GM18870 (cell line): ENCODE measurements around the gene DCLK1.

Experiments used
- ATAC-seq: cut with Tn5 transposase; IDR thresholded peaks from one replicate; pipeline ENCODE4 v1.9.1; 2021; ENCODE audit warnings: moderate library complexity; ENCODE audit not compliant: unreplicated experiment

The DCLK1 gene

DNA sequence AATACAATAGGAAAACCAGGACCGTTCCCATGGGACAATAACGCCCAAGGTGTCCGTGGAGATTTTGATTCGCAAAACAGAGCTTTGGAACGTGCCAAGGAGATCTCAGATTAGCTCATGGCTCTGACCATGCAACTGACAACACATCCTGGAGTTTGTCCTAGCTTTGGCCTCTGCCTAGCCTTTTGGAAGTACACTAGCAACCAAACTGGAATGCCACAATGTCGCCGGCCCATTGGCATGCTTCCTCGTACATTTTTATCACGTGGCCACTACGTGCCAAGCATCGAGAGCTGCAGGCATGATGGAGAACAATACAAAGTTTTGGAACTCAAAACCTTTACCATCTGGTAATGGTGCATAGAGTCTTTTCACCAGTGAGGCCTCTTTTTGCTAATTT, 256.5 kb downstream of the DCLK1 start:
- no peak for ATAC-seq

DNA sequence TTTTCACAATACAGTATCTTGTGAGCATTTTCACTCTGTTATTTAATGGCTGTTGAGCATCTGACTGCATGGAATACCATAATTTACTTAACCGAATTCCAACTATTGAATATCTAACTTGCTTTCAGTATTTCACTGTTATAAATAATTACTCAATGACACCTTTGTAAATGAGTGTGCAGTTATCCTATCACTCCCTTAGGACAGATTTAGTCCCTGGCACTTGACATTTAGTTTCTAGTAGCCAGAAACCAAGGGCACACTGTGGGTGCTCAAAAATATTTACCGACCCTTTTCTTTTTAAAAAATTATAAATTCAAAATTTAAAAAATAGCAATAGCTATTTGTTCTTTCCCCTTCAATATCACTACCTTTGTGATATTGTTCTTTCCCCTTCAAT, 258.8 kb downstream of the DCLK1 start:
- no peak for ATAC-seq

DNA sequence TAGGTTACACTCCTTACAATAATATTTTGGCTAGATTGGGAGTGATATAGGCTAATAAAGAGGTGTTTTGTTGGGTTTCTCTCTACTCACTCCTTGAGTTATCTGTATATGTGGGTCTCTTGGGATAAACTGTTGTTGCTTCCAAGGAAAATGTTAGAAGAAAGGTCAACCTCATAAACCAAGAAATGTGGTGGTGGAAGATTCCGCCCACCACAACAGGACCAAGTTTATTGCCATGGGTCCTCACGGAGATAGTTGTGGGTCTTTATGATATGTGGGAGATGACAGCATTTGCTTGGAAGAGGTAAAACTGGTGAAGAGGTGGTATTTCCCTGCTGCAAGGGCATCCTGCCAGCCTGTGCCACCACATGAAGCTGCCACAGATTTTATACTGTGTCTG, 259.6 kb downstream of the DCLK1 start:
- ATAC-seq: no peak

DNA sequence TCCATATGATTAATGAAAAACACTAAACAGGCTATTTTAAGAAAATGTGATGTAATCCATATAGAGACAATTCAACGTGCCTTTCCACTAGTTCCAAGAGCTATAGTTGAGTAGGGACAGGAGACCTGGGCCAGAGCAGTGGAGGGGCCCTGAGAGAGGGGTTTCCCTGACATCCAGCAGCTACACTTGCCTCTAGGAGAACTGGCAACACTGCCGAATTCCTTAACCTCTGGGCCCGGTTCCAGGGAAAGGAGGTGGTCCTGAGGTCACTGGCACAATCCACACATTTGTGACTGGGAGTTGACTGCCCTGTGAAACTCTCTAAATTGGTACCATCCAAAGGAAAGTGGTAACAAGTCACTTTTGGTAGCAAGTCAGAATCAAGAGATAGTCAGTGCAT, 264.4 kb downstream of the DCLK1 start:
- no peak for ATAC-seq

DNA sequence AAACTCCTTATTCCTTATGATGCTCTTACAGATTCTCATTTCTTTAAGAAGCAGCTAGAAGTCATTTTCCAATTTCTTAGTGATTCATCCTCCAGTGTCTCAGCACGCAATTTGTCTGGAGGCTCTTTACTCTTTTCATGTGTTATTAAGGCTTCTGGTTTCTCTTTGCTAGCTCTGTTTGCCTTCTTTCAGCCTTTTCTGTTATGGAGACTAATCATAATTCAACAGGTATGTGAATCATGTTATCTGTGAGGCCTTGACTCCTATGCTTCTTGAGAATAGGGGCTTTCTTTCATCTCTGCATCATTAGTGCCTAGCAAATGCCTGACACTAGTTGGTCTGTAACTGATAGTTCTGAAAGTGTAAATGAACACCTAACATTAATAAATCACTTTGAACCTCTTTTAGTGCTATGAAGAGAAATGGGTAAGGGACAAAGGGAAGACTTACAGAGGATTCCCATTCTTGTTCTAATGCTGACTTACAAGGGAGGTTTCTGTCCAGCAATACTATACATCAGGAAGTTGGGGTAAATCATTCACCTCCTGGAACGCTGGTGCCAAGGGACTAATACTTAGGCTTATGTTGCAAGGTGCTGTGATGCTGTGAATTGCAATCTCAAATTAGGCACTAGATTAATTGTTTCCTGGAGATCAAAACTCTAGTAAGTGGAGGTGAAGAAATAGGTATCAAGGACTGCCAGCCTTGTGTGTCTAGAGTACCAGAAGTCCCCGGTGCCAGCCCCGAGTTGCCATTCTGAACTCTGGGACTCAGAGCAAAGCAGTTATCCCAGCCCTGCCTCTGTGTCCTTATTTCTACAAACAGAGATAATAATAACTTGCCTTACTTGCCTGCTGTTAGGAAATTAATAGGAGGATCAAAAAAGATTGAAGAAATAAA, 265.6 kb downstream of the DCLK1 start:
- no peak for ATAC-seq

DNA sequence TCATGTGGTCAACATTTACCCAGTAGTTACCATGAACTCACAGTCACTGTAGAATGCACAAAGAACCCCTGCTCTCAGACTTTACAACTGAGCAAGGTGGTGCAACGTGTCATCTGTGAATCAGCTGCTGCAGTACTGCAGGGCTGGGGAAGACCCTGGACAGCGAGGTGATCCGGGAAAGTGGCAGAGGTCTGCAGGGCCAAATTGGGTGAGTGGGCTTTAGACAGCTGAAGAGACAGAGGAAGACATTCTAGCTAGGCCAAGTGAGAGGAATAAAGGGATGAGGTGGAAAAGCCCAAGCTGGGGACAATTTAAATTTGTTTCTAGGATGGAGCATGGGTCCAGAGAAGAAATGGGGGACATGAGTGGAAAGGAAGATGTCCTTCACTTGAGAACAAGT, 270.5 kb downstream of the DCLK1 start:
- no peak for ATAC-seq

DNA sequence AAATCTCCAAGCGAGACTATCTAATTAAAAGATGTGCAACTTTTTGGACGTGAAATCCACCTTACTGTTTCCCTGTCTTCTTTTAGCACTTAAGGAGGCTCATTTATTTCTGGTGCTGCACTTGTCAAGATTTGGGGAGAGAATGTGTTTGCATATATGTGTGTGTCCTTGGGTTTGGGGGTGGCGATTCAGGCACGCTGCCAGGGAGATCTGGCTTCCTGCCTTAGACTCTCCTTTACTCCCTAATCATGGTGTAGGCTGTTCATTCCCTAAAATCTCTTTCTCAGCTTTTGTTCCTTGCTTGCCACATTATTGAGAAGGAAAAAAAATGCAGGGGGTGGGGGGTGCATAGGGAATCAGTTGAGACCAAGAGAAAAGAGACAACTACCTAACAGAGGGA, 271.2 kb downstream of the DCLK1 start:
- no peak for ATAC-seq

DNA sequence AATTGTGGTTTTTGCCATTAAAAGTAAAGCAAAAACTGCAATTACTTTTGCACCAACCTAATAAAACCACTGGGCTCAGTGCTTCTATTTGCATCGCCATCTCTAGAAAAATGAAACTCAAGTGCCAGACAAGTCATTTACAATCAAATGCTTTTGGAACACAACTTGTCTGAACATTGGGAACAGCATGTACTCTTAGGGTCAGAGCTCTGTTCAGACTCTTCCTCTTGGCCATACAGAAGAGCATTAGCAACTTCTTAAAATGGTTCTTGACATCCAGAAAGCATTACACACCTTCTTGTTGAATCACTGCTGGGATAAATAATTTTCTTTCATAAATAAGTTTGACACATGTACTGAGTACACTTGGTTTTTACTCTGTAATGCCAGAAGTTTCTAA, 272.5 kb downstream of the DCLK1 start:
- ATAC-seq: no peak

DNA sequence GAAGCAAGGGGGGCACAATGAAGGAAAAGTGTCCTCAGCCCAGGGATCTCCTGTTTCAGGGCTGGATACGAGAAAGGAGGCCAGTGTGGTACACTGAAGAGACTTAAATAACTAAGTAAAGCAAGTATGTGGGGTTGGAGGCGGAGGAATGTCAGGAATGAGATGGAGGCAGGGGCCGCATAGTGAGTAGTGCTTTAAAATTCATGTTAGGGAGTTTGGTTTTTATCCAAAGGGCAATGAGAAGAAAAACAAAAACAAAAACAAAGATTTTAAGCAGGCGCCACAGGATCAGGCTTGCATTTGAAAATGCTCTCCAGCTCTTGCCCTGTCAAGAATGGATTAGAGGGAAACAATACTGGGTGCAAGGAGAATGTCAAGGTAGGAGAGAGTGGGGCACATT, 273.4 kb downstream of the DCLK1 start:
- no peak for ATAC-seq

DNA sequence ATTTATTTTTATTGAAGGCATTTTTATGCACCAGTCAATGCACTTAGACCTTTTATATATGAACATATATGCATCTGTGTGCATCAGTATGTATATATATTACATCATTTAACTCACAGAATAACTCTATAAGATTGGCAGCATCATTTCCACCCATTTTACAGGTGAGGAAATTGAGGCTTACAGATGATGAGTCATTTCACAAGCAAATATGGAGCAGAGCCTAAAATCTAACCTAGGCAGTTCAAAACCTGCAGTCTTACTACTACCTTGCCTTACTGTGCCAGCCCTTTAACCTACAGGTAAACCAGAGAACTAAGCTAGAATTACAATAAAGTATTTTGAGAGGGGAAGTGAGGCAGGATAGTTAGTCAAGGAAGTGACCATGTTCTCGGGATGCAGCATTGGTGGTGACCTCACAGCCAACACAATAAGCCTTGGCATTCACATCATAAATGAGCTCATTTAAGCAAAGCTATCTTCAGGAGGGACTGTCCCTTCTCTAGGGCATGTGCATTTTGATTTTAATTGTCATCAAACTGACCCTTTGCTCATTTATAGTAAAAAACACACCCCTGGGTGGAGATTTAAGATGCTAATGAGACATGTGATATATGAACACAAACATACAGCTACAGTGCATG, 274.3 kb downstream of the DCLK1 start:
- ATAC-seq: no peak

DNA sequence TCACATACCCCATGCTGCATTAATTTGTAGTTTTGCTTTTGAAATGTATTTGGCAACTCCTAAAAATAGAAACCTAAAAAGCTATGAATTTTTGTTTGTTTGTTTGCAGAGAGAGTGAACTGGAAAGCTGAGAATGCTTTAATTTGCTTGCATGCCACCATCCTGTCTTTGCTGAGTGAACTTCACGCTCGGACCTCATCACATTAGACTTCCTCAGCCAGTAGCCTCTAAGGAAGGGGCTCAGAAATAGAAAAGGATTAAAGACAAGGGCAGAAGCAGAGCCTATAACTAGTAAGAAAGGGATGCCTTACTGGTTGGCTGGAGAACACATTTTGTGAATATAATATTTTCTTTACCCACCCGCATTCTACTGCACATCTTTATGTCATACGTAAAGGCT, 275.1 kb downstream of the DCLK1 start:
- no peak for ATAC-seq

DNA sequence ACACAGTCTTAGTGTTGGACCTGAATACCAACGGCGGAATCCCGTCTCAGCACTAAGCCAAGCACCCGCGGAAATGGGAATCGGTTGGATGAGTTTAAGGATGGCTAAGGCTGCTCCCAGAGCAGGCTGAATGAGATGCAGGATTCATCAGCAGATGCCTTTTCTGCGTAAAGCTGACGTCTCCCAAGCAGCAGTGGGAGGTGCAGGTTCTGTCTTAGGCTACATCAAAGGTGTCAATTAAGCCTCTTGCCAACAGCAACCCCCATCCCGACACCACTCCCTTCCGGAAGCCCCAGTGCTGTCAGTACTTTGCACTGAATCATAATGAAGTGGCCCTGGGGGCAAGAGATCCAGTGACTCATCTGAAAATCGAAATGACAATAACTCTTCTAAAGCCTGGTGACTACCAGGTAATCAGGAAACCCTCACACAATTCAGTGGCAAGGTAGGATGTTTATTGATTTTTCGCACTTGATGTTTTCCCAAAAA, 275.6 kb downstream of the DCLK1 start:
- ATAC-seq: no peak

DNA sequence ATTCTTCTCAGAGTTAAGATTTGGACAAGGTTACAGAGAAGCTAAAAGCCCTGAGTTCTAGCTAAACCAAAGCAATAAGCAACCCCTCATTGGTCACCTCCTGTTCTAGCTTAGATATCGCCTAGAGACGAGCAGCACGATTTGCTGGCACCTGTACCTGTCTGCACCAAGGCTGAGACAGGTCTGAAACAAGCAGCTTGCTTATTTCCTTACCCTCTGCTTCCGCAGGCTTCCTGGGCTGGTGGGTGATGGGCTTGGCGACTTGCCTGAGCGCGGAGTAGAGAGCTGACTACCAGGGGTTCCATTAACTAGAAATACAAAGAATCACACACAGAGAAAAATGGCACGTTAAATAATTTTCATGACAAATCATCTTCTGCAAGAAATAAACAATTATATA, 276.9 kb downstream of the DCLK1 start:
- no peak for ATAC-seq

DNA sequence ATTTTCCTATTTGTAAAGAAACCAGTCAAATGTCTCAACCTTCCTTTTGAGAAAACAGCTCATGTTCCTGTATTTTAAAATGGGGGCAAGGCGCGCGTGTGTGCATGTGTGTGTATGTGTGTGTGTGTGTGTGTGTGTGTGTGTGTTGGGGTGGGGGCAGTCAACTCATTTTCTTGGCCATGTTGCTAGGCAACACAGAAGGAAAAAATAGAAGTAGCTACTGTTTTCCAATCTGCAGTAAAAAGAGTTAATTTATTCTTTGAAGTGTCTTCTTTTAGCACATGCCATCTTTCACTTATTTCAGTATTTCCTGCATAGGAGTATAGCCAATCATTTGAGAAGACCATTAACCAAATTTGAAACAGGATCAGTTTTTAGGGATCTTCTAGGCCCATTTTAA, 279.3 kb downstream of the DCLK1 start:
- no peak for ATAC-seq

DNA sequence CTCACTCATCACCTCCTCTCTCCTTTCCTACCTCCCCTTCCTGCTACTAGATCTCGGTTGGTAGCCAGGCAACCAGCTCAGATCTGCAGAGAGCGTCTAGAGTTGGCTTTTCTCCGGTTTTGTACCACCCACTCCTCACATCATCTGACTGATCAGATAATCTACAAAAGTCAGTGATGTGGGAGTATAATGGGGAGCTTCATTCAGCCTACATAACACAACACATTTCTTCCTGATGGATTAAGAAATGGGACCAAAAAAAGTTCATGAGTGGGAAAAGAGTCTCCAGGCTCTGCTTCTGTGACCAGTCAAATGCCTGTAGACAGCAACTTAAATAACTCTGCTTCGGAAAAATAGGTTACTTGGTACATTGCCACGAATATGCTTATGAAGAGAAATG, 279.8 kb downstream of the DCLK1 start:
- no peak for ATAC-seq

DNA sequence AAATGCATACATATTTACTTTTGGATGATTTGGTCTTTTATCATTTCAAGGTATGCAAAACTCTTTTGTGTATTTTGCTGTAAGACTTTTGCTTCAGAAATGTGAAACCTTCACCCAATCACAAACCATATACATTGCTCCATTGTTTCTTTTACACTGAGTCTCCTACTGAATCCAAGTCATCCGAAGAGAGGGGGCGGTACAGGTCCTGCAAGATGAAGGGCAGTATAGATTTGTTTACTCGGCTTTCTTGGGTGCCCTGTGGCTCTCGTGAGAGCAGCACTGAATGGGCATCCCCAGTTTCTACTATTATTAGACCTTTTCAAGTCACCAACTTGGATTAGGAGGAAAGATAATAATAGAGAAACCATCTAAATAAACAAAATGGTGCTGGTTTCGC, 280.6 kb downstream of the DCLK1 start:
- ATAC-seq: no peak

DNA sequence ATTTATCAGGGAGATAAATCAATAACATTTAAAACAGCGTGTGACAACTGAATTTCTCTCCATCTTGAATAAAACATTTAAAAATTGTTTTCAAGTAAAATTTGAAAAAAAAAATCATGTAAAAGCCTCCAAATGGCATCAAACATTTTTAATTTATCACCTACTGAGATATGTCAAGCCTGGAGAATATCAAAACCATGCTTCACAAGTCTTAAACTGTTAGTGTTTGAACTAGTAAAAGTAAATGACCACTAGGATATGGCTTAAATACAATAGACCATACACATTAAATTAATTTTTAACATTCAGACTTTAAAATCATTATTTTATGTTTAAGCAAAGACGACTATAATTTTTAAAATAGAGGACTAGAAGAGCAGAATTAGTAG, 281.9 kb downstream of the DCLK1 start:
- no peak for ATAC-seq

DNA sequence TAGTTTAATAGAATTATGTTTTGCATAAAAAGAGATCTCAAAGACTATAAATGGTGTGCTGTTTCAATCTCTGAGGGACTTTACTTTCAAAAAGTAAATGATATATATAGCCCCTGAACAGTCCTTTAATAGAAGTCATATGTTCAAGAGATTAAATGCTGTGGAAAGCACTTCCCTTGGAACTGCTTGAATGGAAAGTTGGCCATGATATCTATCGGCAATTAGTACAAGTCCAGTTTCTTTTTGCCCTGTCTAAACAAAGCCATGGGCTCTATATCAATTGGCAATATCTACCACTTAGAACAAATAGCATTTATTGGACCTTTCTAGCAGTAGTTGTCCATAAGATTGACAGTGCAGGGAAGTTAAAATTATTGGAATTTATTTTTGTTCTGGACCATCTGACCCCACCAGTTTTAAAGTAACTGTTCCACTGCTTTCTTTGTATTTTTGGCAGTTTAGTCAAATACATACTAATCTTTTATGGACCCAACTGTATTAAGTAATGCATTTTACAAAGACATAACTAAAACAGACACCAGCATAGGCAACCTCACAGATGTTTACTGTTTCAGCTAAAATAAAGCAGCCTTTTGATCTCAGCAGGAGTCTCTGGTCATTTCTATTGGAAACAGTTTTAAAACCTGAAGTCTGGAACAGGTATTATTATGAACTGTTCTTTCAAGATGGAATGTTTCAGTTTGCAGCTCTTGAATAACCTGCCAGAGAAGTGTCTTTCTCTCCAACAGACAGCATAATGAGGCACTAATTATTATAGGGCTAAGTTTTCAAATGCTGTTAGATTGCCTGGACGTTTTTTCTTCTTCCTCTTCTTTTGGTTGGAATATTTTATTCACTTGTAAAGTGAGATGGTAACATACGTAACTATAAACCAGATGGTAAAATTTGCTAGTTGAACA, 282.6 kb downstream of the DCLK1 start:
- ATAC-seq: no peak

DNA sequence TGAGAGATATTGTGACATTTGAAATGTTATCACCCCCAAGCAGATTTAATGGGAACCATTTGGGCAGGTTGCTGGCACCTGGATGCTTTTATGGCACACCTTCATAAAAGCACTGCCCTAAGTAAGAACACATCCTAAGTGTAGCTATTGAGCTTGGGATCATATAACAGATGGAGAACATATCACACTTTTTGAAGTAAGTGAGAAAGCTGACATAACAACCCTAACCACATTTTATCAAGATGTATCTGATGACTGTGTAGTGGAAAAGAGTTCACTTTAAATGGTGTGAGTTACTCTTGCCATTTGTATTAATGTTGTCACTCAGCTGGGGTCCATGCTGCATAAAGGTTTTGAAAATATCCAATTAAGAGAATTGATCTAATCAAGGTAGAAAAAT, 287.9 kb downstream of the DCLK1 start:
- no peak for ATAC-seq

DNA sequence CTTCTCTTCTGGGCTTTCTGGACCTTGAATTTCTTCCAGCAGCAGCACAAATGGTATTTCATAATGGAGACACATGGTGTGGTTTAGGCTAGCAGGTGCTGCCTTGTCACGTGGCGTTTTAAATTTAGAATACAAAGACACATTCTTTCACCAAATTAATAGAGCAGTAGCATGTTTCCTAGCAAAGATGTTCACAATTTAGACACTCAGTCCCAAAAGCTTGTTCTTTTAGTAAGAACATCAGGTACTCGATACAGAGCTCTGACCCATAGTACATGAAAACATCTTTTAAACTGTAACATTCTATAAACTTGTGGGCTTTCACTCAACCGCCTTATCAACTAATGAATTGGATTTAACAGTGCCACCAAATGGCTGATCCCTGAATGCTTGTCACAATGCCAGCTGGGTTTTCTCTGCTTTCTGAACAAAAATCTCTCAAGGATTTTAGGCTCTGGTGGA, 290.1 kb downstream of the DCLK1 start:
- ATAC-seq: no peak

DNA sequence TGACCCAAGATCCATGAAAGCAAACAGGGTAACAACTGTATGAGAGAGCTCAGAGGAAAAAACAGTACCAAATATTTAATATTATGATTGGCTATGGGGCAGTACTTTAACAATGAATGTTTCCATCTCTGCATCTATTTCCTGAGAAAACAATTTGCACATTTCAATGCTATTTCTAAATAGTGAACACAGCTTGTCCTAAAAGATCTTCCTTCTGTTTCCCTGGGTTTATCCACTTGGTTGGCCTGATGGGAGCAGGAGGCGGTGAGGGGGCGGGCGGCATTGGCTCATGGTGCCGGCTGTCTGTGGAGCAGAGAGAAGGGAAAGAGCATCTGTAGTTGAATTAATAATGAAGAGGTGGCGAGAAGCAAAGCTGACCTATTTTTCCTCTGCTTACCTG, 291.4 kb downstream of the DCLK1 start:
- ATAC-seq: no peak
